GM12892 (cell line): Measurements from ENCODE around the gene PRELP.

Experiments used
- POLR2A ChIP-seq: IDR thresholded peaks from 2 replicates; pipeline ENCODE4 v1.6.1; 2011; ENCODE audit warnings: low read depth, low read length, control low read depth
- POLR2AphosphoS5 ChIP-seq: IDR thresholded peaks from 2 replicates; pipeline ENCODE4 v1.6.1; 2011; ENCODE audit warnings: low read depth, low read length, control low read depth

- no peak for TF ChIP-seq POLR2AphosphoS5
- TF ChIP-seq POLR2A = no peak
Observed at GRCh38 chr1:203524152-203524551, 48.5 kb downstream of the PRELP start.
